DND-41 (cell line): ENCODE measurements around the gene NOXA1.
"Not testable (repeated sequence)": the region's sequence is repeated elsewhere in the genome, so short reads cannot be mapped to it uniquely, and the experiment has no call there.

ENCODE experiments used
- ATAC-seq: fragments of 200-7000 bp; cut with Tn5 transposase; 3 replicates; pipeline ENCODE4 v1.9.1; 2021; ENCODE audit warnings: low read depth; ENCODE audit not compliant: insufficient read depth
- DNase-seq: peaks from one replicate; pipeline ENCODE4 v3.0.0-alpha.2; 2020
- H2AFZ ChIP-seq: 2 replicates; pipeline ENCODE4 v1.6.0; 2012; ENCODE audit warnings: low read depth, low read length
- H3K27ac ChIP-seq: 2 replicates; pipeline ENCODE4 v1.5.1; 2012; ENCODE audit warnings: low read length, inconsistent platforms
- H3K27me3 ChIP-seq: fragments of 200-600 bp; sonication (generic); 2 replicates; pipeline ENCODE4 v1.6.0; 2012; ENCODE audit warnings: low read length, mild to moderate bottlenecking, inconsistent platforms; ENCODE audit not compliant: insufficient read depth, poor library complexity
- H3K36me3 ChIP-seq: 2 replicates; pipeline ENCODE4 v1.5.1; 2012; ENCODE audit warnings: low read length, inconsistent platforms; ENCODE audit not compliant: insufficient read depth
- H3K4me1 ChIP-seq: 2 replicates; pipeline ENCODE4 v1.5.1; 2012; ENCODE audit warnings: mild to moderate bottlenecking, low read length; ENCODE audit not compliant: insufficient read depth
- H3K4me2 ChIP-seq: 2 replicates; pipeline ENCODE4 v1.6.0; 2012; ENCODE audit warnings: mild to moderate bottlenecking, moderate library complexity, low read length, inconsistent platforms; ENCODE audit not compliant: insufficient read depth
- H3K4me3 ChIP-seq, 2 experiments: fragments of 200-600 bp in 1 of 2; shearing (Covaris generic) in 1 of 2; 2 replicates each; pipeline ENCODE4 v1.5.1; 2012 to 2016; ENCODE audit warnings: inconsistent platforms in 2 of 2, low read length in 2 of 2, mild to moderate bottlenecking in 2 of 2, low read depth in 1 of 2, moderate library complexity in 1 of 2
- H3K79me2 ChIP-seq: 2 replicates; pipeline ENCODE4 v1.6.0; 2012; ENCODE audit warnings: low read length, inconsistent platforms; ENCODE audit not compliant: insufficient read depth
- H3K9ac ChIP-seq: 2 replicates; pipeline ENCODE4 v1.6.0; 2012; ENCODE audit warnings: low read depth, mild to moderate bottlenecking, inconsistent platforms, low read length, moderate library complexity
- H3K9me3 ChIP-seq: 2 replicates; pipeline ENCODE4 v1.5.1; 2012; ENCODE audit warnings: low read length, moderate library complexity, mild to moderate bottlenecking, inconsistent platforms; ENCODE audit not compliant: insufficient read depth, severe bottlenecking
- H4K20me1 ChIP-seq: 2 replicates; pipeline ENCODE4 v1.6.0; 2012; ENCODE audit warnings: low read length; ENCODE audit not compliant: insufficient read depth
- CTCF ChIP-seq: IDR thresholded peaks from 2 replicates; pipeline ENCODE4 v1.5.1; 2012; ENCODE audit warnings: borderline replicate concordance, low read length, moderate library complexity, mild to moderate bottlenecking; ENCODE audit not compliant: poor library complexity, severe bottlenecking; ENCODE audit errors: extremely low read depth
- EZH2 ChIP-seq: IDR thresholded peaks from 3 replicates; pipeline ENCODE4 v1.6.1; 2012; ENCODE audit warnings: borderline replicate concordance, low read depth, mild to moderate bottlenecking, moderate library complexity, low read length, inconsistent platforms; ENCODE audit not compliant: severe bottlenecking

NOXA1 gene

GRCh38 chr9:137464291-137464999, 41.3 kb downstream of the NOXA1 start:
- TF ChIP-seq CTCF: no peak
- TF ChIP-seq EZH2: no peak
- no peak overlapping the region for H3K4me2 ChIP-seq
- H3K79me2 ChIP-seq: no peaks in the 10 kb centered on the region
- no peaks in the 10 kb centered on the region for H3K36me3 ChIP-seq
- no peak overlapping the region for H3K27ac ChIP-seq
- H4K20me1 ChIP-seq: peaks cover 47% of the 10 kb centered on the region
- no peak for DNase-seq
- no peaks in the 10 kb centered on the region for H3K9me3 ChIP-seq
- peaks cover 11% of the 10 kb centered on the region for H3K27me3 ChIP-seq
- no peak overlapping the region for H3K4me3 ChIP-seq
- ATAC-seq: no peak
- H2AFZ ChIP-seq: no peak overlapping the region
- H3K9ac ChIP-seq: no peak overlapping the region
- peaks cover 17% of the 10 kb centered on the region for H3K4me1 ChIP-seq

GRCh38 chr9:137465000-137465719, 42.0 kb downstream of the NOXA1 start:
- Histone ChIP-seq H3K36me3 (no peaks in the 10 kb centered on the region), H3K9me3 (no peaks in the 10 kb centered on the region), H2AFZ (no peak overlapping the region), H3K27ac (no peak overlapping the region), H3K27me3 (peaks cover 11% of the 10 kb centered on the region), H3K4me1 (peaks cover 23% of the 10 kb centered on the region), H4K20me1 (peaks cover 42% of the 10 kb centered on the region), H3K79me2 (no peaks in the 10 kb centered on the region), H3K4me3 (no peak overlapping the region), H3K9ac (no peak overlapping the region), H3K4me2 (no peak overlapping the region)
- DNase-seq (no peak), ATAC-seq (no peak)
- no peak for TF ChIP-seq CTCF
- TF ChIP-seq EZH2: no peak

- ATAC-seq (no peak), DNase-seq (no peak)
- Histone ChIP-seq H3K4me1 (peaks cover 30% of the 10 kb centered on the region), H3K36me3 (no peaks in the 10 kb centered on the region), H2AFZ (no peak overlapping the region), H3K4me3 (no peak overlapping the region), H3K27me3 (peaks cover 11% of the 10 kb centered on the region), H3K27ac (no peak overlapping the region), H4K20me1 (peaks cover 35% of the 10 kb centered on the region), H3K9ac (no peak overlapping the region), H3K4me2 (no peak overlapping the region), H3K79me2 (no peaks in the 10 kb centered on the region), H3K9me3 (no peaks in the 10 kb centered on the region)
- TF ChIP-seq CTCF (no peak), EZH2 (no peak)
Measured at GRCh38 chr9:137465720-137466388, 42.7 kb downstream of the NOXA1 start.

GRCh38 chr9:137466389-137467085, 43.3 kb downstream of the NOXA1 start:
- H3K9ac ChIP-seq, H3K4me3 ChIP-seq, H3K79me2 ChIP-seq, H3K4me2 ChIP-seq, H3K36me3 ChIP-seq, H3K9me3 ChIP-seq, H3K27ac ChIP-seq, DNase-seq, ATAC-seq, H2AFZ ChIP-seq: not testable (repeated sequence)
- Histone ChIP-seq H4K20me1 (peaks cover 28% of the 10 kb centered on the region), H3K27me3 (peaks cover 11% of the 10 kb centered on the region), H3K4me1 (peaks cover 34% of the 10 kb centered on the region)
